OCI-LY3 (cell line): ENCODE measurements around the gene AFF2.

Source experiments
- CTCF ChIP-seq: fragments of 200-600, 300-600 bp; sonication (generic); IDR thresholded peaks from 2 replicates; pipeline ENCODE4 v1.5.1; 2014; ENCODE audit warnings: antibody characterized with exemption, low read length, low read depth
- EZH2phosphoT487 ChIP-seq: fragments of 200-600 bp; shearing (Covaris generic); IDR thresholded peaks from 2 replicates; pipeline ENCODE4 v1.6.1; 2018; ENCODE audit warnings: antibody characterized with exemption, mixed run types, low read depth

GRCh38 chrX:148499638-148500422 is 587 bp upstream of the AFF2 start:
- TF ChIP-seq CTCF (no peak), EZH2phosphoT487 (no peak)
